ENCODE measurements around the gene GUCA1A.

Gene GUCA1A

GRCh38 chr6:42220807-42221206 is 47.6 kb downstream of the GUCA1A start:
- no peak overlapping the region for H3K9ac ChIP-seq (ENCODE audit: low read depth, low read length)

DNA sequence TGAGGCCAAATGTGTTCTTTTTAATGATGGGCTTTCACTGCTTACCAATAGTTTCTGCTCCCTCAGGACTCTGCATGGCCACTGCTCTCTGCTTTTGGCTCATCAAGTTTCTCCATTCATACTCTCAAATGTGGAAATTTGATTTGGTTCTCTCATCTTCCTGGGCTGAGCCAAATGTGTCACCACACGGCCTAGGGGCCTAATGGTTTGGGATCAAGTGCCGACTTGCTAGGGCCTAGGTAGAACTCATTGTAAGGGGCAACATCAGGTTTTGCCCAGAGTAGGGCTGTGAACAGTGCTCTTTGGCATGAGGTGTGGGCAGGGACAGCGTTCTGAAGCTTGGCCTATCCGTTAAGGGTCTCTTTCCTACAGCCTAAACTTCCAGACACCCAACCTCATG is 48.4 kb downstream of the GUCA1A start:
- no peak overlapping the region for H3K4me3 ChIP-seq (ENCODE audit: low read depth, low read length)

More at GRCh38 chr6:42220807-42221206, 47.6 kb downstream of the GUCA1A start:
- H3K9me3 ChIP-seq (ENCODE audit: control insufficient read depth, insufficient read depth, low read length) = no peaks in the 10 kb centered on the region
- no peaks in the 10 kb centered on the region for H3K36me3 ChIP-seq (ENCODE audit: control insufficient read depth, insufficient read depth, low read length)
- no peaks in the 10 kb centered on the region for H3K27me3 ChIP-seq (ENCODE audit: control insufficient read depth, insufficient read depth, low read length)
- no peaks in the 10 kb centered on the region for H3K4me1 ChIP-seq (ENCODE audit: control insufficient read depth, insufficient read depth, low read length)
- no peak overlapping the region for H3K4me3 ChIP-seq (ENCODE audit: low read depth, low read length)

DNA sequence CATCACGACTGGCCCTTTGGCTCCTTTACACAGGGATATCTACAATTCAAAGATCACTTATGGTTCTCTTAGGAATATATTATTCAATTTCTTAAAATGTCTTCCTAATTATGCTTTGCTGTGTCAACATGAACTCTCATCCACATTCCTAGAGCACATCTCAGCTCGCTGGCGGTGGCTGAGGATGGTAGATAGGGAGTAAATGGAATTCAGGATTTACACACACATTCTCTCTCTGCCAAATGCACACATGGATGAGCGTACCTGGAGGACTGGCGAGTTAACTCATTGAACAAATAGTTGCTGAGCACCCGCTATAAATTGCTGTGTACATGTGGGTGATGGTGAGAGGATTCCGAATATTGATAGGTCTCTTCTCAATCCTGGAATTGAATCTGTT is 49.3 kb downstream of the GUCA1A start:
- Histone ChIP-seq H3K9ac (ENCODE audit: low read depth, low read length) (no peak overlapping the region), H3K36me3 (ENCODE audit: control insufficient read depth, insufficient read depth, low read length) (no peaks in the 10 kb centered on the region), H3K9me3 (ENCODE audit: control insufficient read depth, insufficient read depth, low read length) (no peaks in the 10 kb centered on the region), H3K4me1 (ENCODE audit: control insufficient read depth, insufficient read depth, low read length) (no peaks in the 10 kb centered on the region), H3K27me3 (ENCODE audit: control insufficient read depth, insufficient read depth, low read length) (no peaks in the 10 kb centered on the region), H3K4me3 (ENCODE audit: low read depth, low read length) (no peak overlapping the region)

More for the DNA sequence above, 48.4 kb downstream of the GUCA1A start:
- Histone ChIP-seq H3K36me3 (ENCODE audit: control insufficient read depth, insufficient read depth, low read length) (no peaks in the 10 kb centered on the region), H3K4me1 (ENCODE audit: control insufficient read depth, insufficient read depth, low read length) (no peaks in the 10 kb centered on the region), H3K9me3 (ENCODE audit: control insufficient read depth, insufficient read depth, low read length) (no peaks in the 10 kb centered on the region), H3K27me3 (ENCODE audit: control insufficient read depth, insufficient read depth, low read length) (no peaks in the 10 kb centered on the region), H3K9ac (ENCODE audit: low read depth, low read length) (no peak overlapping the region)

DNA sequence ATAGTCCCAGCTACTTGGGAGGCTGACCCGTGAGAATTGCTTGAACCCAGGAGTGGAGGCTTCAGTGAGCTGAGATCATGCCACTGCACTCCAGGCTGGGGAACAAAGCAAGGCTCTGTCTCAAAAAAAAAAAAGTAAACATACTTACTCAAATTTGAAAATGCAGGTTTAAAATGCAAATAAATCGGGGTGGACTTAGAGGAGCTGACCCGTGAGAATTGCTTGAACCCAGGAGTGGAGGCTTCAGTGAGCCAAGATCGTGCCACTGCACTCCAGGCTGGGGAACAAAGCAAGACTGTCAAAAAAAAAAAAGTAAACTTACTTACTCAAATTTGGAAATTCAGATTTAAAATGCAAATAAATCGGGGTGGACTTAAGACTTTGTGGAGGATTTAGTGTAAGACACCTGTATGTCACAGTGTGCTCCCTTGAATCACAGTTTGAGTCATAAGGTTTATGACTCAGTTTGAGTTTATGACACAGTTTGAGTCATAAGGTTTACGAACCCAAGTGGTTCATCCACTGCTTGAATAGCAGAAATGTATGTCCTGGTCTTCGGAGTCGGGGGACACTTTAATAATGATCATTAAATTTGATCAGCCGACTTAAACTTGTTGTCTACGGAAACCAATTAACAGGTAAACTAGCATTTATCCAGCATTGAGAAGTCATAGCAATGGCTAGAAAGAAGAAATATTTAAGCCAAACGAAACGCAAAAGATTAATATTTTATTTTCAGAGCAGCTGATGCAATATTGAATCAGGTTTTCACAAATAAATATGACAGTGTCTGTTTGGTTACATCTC is 51.3 kb downstream of the GUCA1A start:
- Histone ChIP-seq H3K4me1 (ENCODE audit: control insufficient read depth, insufficient read depth, low read length) (no peaks in the 10 kb centered on the region), H3K9ac (ENCODE audit: low read depth, low read length) (no peak overlapping the region), H3K9me3 (ENCODE audit: control insufficient read depth, insufficient read depth, low read length) (no peaks in the 10 kb centered on the region), H3K4me3 (ENCODE audit: low read depth, low read length) (no peak overlapping the region), H3K36me3 (ENCODE audit: control insufficient read depth, insufficient read depth, low read length) (peaks cover 4% of the 10 kb centered on the region), H3K27me3 (ENCODE audit: control insufficient read depth, insufficient read depth, low read length) (no peaks in the 10 kb centered on the region)

- Histone ChIP-seq H3K4me3 (ENCODE audit: low read depth, low read length) (no peak overlapping the region), H3K9me3 (ENCODE audit: control insufficient read depth, insufficient read depth, low read length) (no peaks in the 10 kb centered on the region), H3K36me3 (ENCODE audit: control insufficient read depth, insufficient read depth, low read length) (peaks cover 4% of the 10 kb centered on the region), H3K27me3 (ENCODE audit: control insufficient read depth, insufficient read depth, low read length) (no peaks in the 10 kb centered on the region), H3K9ac (ENCODE audit: low read depth, low read length) (no peak overlapping the region), H3K4me1 (ENCODE audit: control insufficient read depth, insufficient read depth, low read length) (no peaks in the 10 kb centered on the region)
Observed at GRCh38 chr6:42225029-42225339, 51.8 kb downstream of the GUCA1A start.

- H3K4me1 ChIP-seq (ENCODE audit: control insufficient read depth, insufficient read depth, low read length) = no peaks in the 10 kb centered on the region
- H3K36me3 ChIP-seq (ENCODE audit: control insufficient read depth, insufficient read depth, low read length) = peaks cover 4% of the 10 kb centered on the region
- H3K9me3 ChIP-seq (ENCODE audit: control insufficient read depth, insufficient read depth, low read length) = no peaks in the 10 kb centered on the region
- H3K4me3 ChIP-seq (ENCODE audit: low read depth, low read length) = no peak overlapping the region
- H3K27me3 ChIP-seq (ENCODE audit: control insufficient read depth, insufficient read depth, low read length) = no peaks in the 10 kb centered on the region
- no peak overlapping the region for H3K9ac ChIP-seq (ENCODE audit: low read depth, low read length)
Observed at GRCh38 chr6:42225419-42225818, 52.3 kb downstream of the GUCA1A start.

GRCh38 chr6:42226161-42226611 is 53.0 kb downstream of the GUCA1A start:
- Histone ChIP-seq H3K9ac (ENCODE audit: low read depth, low read length) (no peak overlapping the region), H3K36me3 (ENCODE audit: control insufficient read depth, insufficient read depth, low read length) (peaks cover 9% of the 10 kb centered on the region), H3K27me3 (ENCODE audit: control insufficient read depth, insufficient read depth, low read length) (no peaks in the 10 kb centered on the region), H3K4me1 (ENCODE audit: control insufficient read depth, insufficient read depth, low read length) (no peaks in the 10 kb centered on the region), H3K4me3 (ENCODE audit: low read depth, low read length) (no peak overlapping the region), H3K9me3 (ENCODE audit: control insufficient read depth, insufficient read depth, low read length) (no peaks in the 10 kb centered on the region)

GRCh38 chr6:42226645-42227143 is 53.5 kb downstream of the GUCA1A start:
- H3K4me1 ChIP-seq (ENCODE audit: control insufficient read depth, insufficient read depth, low read length) = no peaks in the 10 kb centered on the region
- H3K27me3 ChIP-seq (ENCODE audit: control insufficient read depth, insufficient read depth, low read length) = no peaks in the 10 kb centered on the region
- no peaks in the 10 kb centered on the region for H3K9me3 ChIP-seq (ENCODE audit: control insufficient read depth, insufficient read depth, low read length)
- H3K9ac ChIP-seq (ENCODE audit: low read depth, low read length) = no peak overlapping the region
- H3K36me3 ChIP-seq (ENCODE audit: control insufficient read depth, insufficient read depth, low read length) = peaks cover 9% of the 10 kb centered on the region
- H3K4me3 ChIP-seq (ENCODE audit: low read depth, low read length) = no peak overlapping the region

GRCh38 chr6:42227173-42227850 is 54.1 kb downstream of the GUCA1A start:
- no peaks in the 10 kb centered on the region for H3K9me3 ChIP-seq (ENCODE audit: control insufficient read depth, insufficient read depth, low read length)
- no peaks in the 10 kb centered on the region for H3K27me3 ChIP-seq (ENCODE audit: control insufficient read depth, insufficient read depth, low read length)
- peaks cover 9% of the 10 kb centered on the region for H3K36me3 ChIP-seq (ENCODE audit: control insufficient read depth, insufficient read depth, low read length)
- no peak overlapping the region for H3K4me3 ChIP-seq (ENCODE audit: low read depth, low read length)
- no peak overlapping the region for H3K9ac ChIP-seq (ENCODE audit: low read depth, low read length)
- H3K4me1 ChIP-seq (ENCODE audit: control insufficient read depth, insufficient read depth, low read length) = no peaks in the 10 kb centered on the region

DNA sequence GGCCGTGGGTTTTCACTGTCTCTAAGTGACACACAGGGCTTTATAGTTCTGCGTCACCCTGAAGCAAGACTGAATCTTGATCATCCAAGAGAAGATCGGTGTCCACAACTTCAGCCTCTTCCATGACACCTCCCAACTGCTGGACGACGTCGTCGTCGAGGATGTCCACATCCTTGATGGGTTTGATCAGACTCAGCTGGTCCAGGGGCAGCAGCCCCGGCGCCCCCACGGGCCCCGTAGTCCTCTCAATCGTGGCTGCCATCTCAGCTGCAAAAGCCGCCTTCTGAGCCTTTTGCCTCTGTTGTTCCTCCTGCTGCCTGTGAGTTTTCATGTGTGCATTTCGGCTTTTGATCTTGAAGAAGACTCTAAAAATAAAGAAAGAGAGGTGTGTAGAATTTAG is 55.1 kb downstream of the GUCA1A start:
- H3K27me3 ChIP-seq (ENCODE audit: control insufficient read depth, insufficient read depth, low read length) = no peaks in the 10 kb centered on the region
- H3K4me3 ChIP-seq (ENCODE audit: low read depth, low read length) = no peak overlapping the region
- H3K9ac ChIP-seq (ENCODE audit: low read depth, low read length) = no peak overlapping the region
- no peaks in the 10 kb centered on the region for H3K4me1 ChIP-seq (ENCODE audit: control insufficient read depth, insufficient read depth, low read length)
- no peaks in the 10 kb centered on the region for H3K9me3 ChIP-seq (ENCODE audit: control insufficient read depth, insufficient read depth, low read length)
- peaks cover 12% of the 10 kb centered on the region for H3K36me3 ChIP-seq (ENCODE audit: control insufficient read depth, insufficient read depth, low read length)

Data from iPS-15b (cell line).